Mucosa of descending colon (tissue), 3 donors: Measurements from ENCODE around the gene PPARGC1A. TPM values are rescaled to one million over a fixed set of nuclear protein-coding genes. Genes with fewer than 3 reads are reported as not detected.

Source experiments
- ATAC-seq: fragments of 200-7000 bp; cut with Tn5 transposase; one replicate; pipeline ENCODE4 v1.9.1; 2020; ENCODE audit warnings: mild to moderate bottlenecking, moderate library complexity
- DNase-seq, 3 donors: peaks; one replicate each; pipeline ENCODE4 v3.0.0-alpha.2; 2020
- H3K36me3 ChIP-seq: fragments of 200-600 bp; one replicate; pipeline ENCODE4 v1.8.0; 2021; ENCODE audit warnings: low read depth, mild to moderate bottlenecking
- H3K4me1 ChIP-seq: fragments of 200-600 bp; one replicate; pipeline ENCODE4 v1.8.0; 2021; ENCODE audit warnings: low read depth, mild to moderate bottlenecking
- H3K4me3 ChIP-seq: fragments of 200-600 bp; one replicate; pipeline ENCODE4 v1.8.0; 2021; ENCODE audit warnings: mild to moderate bottlenecking
- H3K9me3 ChIP-seq: fragments of 200-600 bp; one replicate; pipeline ENCODE4 v1.8.0; 2021; ENCODE audit warnings: mild to moderate bottlenecking
- intact Hi-C, 2 donors: fragments of 100-400 bp; cut with DNase I in 1 of 2; cut with micrococcal nuclease in 1 of 2; formaldehyde crosslinking; loops; one replicate each; pipeline versions ENCODE4 v1.11.0 to v1.11.1; 2022; cut with DNase I, micrococcal nuclease
- total RNA-seq, 3 donors: library from RNA; stranded (reverse); fragmentation: NEBNext Ultra II Directional in 2 of 3; extraction: Animal tissue kit (Norgen Biotek cat#: 25700) in 2 of 3; gene quantifications; one replicate each; pipeline versions ENCODE4 v1.2.1 to v1.2.4, GENCODE V29; 2021 to 2023
- TF ChIP-seq, protein P1 (sequence below): fragments of 200-600 bp; IDR thresholded peaks from one replicate; pipeline ENCODE4 v1.8.0; 2022; ENCODE audit warnings: antibody characterized with exemption, mild to moderate bottlenecking
- donor health status: DM: no; HTN: no; CAD: no; lungs with moderate emphysema.
- donor health status: DM: no; HTN: no; CAD: no.
- donor health status: DM: no; HTN: yes; CAD: no.

The PPARGC1A gene
- total RNA-seq, 3 donors from 2014 or later: 55.4 to 139 (median 71.5) TPM

DNA sequence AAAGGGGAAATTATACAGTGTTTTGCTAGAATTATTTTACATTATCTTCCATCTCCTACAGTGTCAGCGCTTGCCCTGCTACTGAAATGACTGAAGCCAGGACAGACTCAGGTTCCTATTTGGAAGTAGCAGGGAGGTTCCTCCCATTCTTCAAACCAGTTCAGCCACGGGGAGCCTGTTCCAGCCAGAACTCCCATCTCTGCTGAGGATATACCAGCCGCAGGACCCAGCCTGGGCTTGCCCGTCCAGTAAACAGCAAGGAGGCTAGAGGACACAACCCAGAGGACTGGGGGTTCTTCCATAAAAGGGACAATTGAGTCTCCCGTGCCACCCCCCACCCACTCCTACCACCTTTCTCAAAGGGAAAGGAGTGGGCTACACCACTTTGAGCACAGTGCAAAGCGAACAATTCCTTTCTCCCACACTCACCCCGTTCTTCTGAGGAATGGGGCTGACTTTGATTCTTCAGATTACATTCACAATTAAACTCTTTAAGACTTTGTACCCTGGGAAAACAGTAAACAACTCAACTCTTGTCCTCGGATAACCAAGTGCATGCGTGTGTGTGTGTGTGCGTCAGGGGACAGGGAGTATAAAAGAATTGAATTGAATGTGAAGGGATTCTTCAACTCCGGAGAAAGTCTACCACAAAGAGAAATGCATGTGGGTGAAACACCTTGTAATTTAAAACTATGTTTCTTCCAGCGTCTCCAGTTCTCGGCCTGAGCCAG is 31.0 kb upstream of the PPARGC1A start:
- Histone ChIP-seq H3K36me3 (no peaks in the 10 kb centered on the region), H3K4me1 (no peaks in the 10 kb centered on the region), H3K9me3 (no peaks in the 10 kb centered on the region), H3K4me3 (no peak overlapping the region)
- intact Hi-C loops: no loop called here
- ATAC-seq (no peak), DNase-seq (no peak)
- TF ChIP-seq, protein P1, sequence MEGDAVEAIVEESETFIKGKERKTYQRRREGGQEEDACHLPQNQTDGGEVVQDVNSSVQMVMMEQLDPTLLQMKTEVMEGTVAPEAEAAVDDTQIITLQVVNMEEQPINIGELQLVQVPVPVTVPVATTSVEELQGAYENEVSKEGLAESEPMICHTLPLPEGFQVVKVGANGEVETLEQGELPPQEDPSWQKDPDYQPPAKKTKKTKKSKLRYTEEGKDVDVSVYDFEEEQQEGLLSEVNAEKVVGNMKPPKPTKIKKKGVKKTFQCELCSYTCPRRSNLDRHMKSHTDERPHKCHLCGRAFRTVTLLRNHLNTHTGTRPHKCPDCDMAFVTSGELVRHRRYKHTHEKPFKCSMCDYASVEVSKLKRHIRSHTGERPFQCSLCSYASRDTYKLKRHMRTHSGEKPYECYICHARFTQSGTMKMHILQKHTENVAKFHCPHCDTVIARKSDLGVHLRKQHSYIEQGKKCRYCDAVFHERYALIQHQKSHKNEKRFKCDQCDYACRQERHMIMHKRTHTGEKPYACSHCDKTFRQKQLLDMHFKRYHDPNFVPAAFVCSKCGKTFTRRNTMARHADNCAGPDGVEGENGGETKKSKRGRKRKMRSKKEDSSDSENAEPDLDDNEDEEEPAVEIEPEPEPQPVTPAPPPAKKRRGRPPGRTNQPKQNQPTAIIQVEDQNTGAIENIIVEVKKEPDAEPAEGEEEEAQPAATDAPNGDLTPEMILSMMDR: no peak

- ATAC-seq: no peak
- H3K4me3 ChIP-seq: no peak overlapping the region
- no peaks in the 10 kb centered on the region for H3K4me1 ChIP-seq
- TF ChIP-seq, protein P1: no peak
- no peaks in the 10 kb centered on the region for H3K36me3 ChIP-seq
- intact Hi-C loops: no loop called here
- DNase-seq: no peak
- H3K9me3 ChIP-seq: no peaks in the 10 kb centered on the region
These were observed 30.4 kb upstream of the PPARGC1A start for GRCh38 chr4:23920296-23920695.

GRCh38 chr4:23916282-23916681 is 26.4 kb upstream of the PPARGC1A start:
- Histone ChIP-seq H3K9me3 (no peaks in the 10 kb centered on the region), H3K4me1 (no peaks in the 10 kb centered on the region), H3K4me3 (no peak overlapping the region), H3K36me3 (no peaks in the 10 kb centered on the region)
- TF ChIP-seq, protein P1: no peak
- DNase-seq (no peak), ATAC-seq (no peak)
- intact Hi-C loops: no loop called here

- Histone ChIP-seq H3K9me3 (no peaks in the 10 kb centered on the region), H3K4me3 (no peak overlapping the region), H3K36me3 (no peaks in the 10 kb centered on the region), H3K4me1 (no peaks in the 10 kb centered on the region)
- TF ChIP-seq, protein P1: no peak
- intact Hi-C loops: no loop called here
- ATAC-seq (no peak), DNase-seq (no peak)
These were observed 25.7 kb upstream of the PPARGC1A start for GRCh38 chr4:23915459-23916132.

- no peak overlapping the region for H3K4me3 ChIP-seq
- ATAC-seq (no peak), DNase-seq (no peak)
- H3K9me3 ChIP-seq: no peaks in the 10 kb centered on the region
- TF ChIP-seq, protein P1: no peak
- H3K36me3 ChIP-seq: no peaks in the 10 kb centered on the region
- intact Hi-C loops: no loop called here
- H3K4me1 ChIP-seq: no peaks in the 10 kb centered on the region
These were observed 22.0 kb upstream of the PPARGC1A start for GRCh38 chr4:23911675-23912455.
